NOMO-1 treated with dmso at 0.1 percent for 144 hours (cell line): ENCODE data around the gene FSTL5.

ENCODE experiments used
- DNase-seq: peaks from one replicate; lab custom pipeline; 2025; ENCODE audit not compliant: unreplicated experiment; lab: John Stamatoyannopoulos, UW

The FSTL5 gene

DNA sequence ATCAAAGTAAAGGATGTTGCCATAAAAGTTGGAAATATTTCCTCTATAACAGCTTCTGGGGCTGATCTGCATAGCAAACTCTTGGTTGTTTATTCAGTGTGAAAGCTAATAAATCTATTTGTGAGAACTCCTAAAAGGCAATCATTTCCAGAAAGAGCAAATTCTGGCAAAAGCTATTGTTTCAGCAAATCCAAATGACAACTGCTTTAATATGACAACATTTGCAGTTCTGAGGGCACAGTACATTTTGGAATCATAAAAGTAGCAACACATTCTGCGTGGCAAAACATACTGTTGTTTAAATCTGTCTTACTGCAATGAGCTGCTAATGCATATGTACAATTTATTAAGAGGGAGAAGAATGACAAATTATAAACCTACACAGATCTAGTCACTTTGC, 818.1 kb downstream of the FSTL5 start:
- DNase-seq = no peak

DNA sequence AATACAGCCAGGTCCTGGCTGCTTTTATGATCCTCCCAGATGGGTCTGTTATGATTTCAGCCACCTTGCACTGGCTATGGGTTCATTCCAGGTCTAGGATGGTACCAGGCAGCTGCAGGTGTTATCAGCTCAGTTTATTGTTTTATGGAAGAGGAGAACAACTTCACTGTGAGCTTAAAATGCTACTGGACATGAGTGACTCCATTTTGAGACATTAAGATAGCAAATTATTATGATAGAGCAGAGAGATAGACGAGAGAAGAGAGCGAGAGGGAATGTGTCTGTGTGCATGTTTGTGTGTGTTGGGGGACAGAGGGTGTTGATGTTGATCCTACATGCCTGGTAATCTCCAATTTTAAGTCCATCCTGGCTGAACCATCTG, 820.2 kb downstream of the FSTL5 start:
- no peak for DNase-seq

GRCh38 chr4:161342881-161343568, 820.8 kb downstream of the FSTL5 start:
- no peak for DNase-seq

GRCh38 chr4:161336621-161337020, 827.2 kb downstream of the FSTL5 start:
- DNase-seq = no peak

DNA sequence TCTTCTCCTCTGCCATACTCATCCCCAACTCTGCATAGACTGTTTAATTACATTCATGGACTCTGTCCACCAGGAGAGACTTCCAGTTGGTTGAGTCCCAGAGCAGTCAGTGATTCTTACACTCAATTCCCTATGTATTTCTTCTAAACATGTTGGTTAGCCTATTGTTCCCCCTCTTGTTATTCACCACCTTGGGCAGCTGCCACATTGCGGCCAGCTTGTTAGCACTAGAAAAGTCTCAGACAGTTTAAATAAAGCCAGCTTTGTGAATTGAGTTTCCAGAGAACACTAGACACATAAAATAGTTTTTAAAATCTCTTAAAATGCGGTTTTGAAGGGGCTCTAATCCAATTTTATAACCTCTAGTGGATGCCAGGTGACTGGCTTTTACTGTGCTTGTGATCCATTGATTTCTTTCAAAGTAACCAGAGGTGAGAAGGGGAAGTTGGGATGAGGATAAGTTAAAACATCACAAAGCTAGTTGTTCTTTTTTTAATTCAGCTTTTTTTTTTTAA, 827.7 kb downstream of the FSTL5 start:
- DNase-seq = no peak
